Stimulated activated CD8-positive, alpha-beta memory T cell treated with anti-CD3 and anti-CD28 coated beads, Interleukin-15, amount 100 ng/mL, for 1 hour (primary cell): ENCODE measurements around the gene APOBEC3B.
A peak's percentile ranks its signal among the peaks of the same experiment; 100 is the strongest.
"Not testable (repeated sequence)": the region's sequence is repeated elsewhere in the genome, so short reads cannot be mapped to it uniquely, and the experiment has no call there.

Experiments
- DNase-seq: peaks from one replicate; pipeline ENCODE4 v3.0.0-alpha.2; 2020; ENCODE audit warnings: low read depth

APOBEC3B gene

DNA sequence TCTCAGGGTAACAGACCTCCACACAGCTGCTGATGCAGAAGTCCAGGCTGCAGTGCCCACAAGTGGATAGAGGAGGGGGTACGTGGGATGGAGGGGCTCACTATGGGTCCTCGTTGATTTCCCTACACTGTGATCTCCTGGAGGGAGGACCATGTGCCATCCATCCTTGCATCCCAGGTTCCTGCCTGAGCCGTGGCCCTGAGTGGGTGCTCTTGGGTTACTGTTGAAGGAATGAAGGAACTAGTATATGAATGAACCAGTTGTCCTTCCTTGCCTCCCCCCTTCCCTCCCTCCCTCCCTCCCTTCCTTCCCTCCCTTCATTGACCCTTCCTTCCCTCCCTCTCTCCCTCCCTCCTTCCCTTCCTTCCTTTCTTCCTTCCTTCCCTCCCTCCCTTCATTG, 15.4 kb downstream of the APOBEC3B start:
- DNase-seq: no peak

- DNase-seq: peak; percentile 52
These were observed 21.1 kb downstream of the APOBEC3B start for GRCh38 chr22:39003165-39003638.

GRCh38 chr22:39007177-39007576, 25.0 kb downstream of the APOBEC3B start:
- DNase-seq: no peak

DNA sequence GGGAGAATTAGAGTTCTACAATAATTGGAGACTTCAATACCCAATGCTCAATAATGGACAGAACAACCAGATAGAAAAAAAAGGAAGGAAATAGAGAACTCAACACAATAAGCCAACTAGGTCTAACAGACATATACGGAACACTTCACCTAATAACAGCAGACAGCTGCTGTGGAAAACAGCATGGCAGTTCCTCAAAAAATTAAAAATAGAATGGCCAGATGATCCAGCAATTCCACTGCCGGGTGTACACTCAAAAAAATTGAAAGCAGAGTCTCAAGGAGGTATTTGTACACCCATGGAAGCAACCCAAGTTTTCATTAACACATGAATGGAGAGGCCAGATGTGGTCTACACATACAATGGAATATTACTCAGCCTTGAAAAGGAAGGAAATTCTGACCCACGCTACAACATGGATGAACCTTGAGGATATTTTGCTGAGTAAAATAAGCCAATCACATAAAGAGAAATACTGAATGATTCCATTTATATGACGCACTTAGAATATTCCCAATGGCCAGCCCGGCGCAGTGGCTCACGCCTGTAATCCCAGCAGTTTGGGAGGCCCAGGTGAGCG, 26.2 kb downstream of the APOBEC3B start:
- not testable (repeated sequence) for DNase-seq

- DNase-seq: no peak
These were observed 28.8 kb downstream of the APOBEC3B start for GRCh38 chr22:39010946-39011345.

DNA sequence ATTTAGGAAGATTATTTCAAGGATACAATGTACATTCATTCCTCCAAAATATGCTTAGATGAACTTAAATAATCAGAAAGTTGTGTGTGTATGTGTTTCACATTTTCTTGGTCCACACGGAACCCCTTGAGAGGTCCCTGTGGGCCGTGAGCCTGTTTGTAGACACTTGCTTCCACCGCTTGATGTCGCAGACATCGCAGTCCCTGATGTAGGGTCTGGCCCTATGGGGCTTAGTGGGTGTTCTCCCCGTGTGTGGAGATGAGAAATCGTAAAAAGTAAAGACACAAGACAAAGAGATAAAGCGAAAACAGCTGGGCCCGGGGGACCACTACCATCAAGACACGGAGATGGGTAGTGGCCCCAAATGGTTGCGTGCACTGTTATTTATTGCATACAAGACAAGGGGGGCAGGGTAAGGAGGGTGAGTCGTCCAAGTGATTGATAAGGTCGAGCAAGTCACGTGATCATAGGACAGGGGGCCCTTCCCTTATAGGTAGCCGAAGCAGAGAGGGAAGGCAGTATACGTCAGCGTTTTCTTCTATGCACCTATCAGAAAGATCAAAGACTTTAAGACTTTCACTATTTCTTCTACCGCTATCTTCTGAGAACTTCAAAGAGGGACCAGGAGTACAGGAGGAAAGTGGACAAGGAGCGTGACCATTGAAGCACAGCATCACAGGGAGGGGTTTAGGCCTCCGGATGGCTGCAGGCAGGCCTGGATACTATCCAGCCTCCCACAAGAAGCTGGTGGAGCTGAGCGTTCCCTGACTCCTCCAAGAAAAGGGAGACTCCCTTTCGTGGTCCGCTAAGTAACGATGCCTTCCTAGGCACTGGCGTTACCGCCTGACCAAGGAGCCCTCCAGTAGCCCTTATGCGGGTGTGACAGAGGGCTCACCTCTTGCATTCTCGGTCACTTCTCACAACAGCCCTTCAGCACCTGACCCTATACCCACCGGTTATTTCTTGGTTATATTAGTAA, 30.7 kb downstream of the APOBEC3B start:
- DNase-seq: no peak

DNA sequence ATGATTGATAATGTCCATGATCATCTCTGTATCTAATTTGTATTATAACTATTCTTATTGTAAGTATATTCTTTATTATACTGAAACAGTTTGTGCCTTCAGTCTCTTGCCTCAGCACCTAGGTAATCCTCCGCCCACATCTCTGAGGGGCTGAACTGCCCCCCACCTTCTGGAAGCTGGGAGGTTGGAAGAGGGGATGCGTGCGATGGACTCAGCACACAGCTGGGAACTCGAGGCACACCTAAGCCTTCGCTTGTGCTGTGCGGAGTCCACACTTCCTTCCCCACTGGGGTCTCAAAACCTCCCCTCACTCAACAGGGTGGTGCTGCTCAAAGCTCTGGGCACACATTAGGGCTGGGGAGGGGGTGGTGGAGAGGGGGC, 31.4 kb downstream of the APOBEC3B start:
- DNase-seq: not testable (repeated sequence)

- DNase-seq: peak; percentile 51
These were observed 32.0 kb downstream of the APOBEC3B start, which contains the start of gene APOBEC3C for GRCh38 chr22:39013942-39014722. Gene APOBEC3C, plus strand, starts transcription at chr22:39014257. Its CDS starts 106 bp downstream, at chr22:39014363.

- DNase-seq: not testable (repeated sequence)
These were observed 32.6 kb downstream of the APOBEC3B start for GRCh38 chr22:39014723-39015121.

GRCh38 chr22:39016592-39016991, 34.4 kb downstream of the APOBEC3B start:
- DNase-seq: no peak

DNA sequence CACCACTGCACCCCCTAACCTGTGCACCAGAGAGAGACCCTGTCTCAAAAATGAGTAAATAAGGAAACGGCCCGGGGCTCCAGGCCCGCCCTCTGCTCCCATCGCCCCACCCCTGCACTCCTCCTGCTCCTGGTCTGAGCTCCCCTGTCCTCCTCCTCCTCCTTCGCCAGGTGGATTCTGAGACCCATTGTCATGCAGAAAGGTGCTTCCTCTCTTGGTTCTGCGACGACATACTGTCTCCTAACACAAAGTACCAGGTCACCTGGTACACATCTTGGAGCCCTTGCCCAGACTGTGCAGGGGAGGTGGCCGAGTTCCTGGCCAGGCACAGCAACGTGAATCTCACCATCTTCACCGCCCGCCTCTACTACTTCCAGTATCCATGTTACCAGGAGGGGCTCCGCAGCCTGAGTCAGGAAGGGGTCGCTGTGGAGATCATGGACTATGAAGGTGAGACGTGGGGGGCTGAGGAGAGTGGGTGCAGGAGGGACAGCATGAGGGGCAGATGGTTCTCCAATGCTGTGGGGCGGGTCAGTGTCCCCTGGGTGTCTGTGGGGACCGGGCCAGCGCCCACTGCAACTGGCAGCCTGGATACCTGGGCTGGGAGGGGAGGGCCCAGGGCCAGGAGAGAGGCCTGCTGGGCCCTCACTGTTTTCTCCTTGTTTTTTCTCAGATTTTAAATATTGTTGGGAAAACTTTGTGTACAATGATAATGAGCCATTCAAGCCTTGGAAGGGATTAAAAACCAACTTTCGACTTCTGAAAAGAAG, 35.6 kb downstream of the APOBEC3B start:
- DNase-seq: no peak

DNA sequence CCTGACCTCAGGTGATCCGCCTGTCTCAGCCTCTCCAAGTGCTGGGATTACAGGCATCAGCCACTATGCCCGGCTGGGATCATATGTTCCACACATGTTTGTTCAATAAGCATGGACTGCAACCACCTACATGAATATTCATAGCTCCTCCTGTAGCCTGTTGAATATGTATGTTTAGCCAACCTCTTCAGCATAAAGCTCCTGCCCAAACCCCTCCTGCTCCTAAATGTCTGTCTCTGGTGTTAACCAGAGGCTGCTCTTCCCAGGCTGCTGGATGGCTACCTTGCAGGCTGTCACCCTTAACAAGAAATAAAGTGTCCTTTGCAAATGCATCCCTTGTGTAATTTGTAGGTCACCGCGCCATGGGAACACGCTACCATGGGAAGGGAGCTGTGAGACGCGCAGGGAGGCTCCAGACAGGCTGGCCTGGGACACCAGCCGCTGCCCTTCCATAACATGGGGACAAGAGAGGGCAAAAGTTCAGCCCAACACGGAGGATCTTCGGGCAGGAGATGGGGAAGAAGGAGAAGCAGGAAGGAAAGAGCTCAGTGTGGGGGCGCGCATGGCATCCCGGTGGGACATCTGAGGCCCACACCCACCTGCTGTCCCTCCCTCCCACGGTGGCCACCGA, 38.0 kb downstream of the APOBEC3B start:
- not testable (repeated sequence) for DNase-seq

- no peak for DNase-seq
These were observed 39.6 kb downstream of the APOBEC3B start for GRCh38 chr22:39021552-39022250.

DNA sequence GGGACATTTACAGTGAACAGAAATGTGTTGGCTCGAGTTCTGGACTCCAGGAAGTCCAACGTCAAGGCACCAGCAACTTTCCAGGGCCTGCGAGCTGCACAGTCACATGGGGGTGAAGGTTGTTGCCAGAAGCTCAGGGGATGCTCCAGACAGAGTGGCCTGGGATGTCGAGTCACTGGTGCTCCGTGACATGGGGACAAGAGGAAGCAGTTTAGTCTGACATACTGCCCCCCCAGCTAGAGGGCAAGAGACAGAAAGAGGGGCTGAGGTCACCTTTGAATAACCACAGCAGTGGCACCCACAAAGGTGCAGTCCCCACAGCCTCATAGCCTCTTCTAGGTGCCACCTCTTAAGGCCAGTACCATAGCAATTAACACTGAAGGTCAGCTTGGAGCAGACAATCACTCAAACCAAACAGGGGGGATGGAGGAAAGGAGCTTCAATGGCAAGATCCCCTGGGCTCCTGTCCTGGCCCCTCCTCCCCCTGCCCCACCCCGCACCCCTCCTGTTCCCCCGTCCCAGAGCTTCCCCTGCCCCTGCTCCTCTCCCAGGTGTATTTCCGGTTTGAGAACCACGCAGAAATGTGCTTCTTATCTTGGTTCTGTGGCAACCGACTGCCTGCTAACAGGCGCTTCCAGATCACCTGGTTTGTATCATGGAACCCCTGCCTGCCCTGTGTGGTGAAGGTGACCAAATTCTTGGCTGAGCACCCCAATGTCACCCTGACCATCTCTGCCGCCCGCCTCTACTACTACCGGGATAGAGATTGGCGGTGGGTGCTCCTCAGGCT, 42.6 kb downstream of the APOBEC3B start:
- DNase-seq: no peak

- DNase-seq: no peak
These were observed 44.5 kb downstream of the APOBEC3B start for GRCh38 chr22:39026509-39027150.

DNA sequence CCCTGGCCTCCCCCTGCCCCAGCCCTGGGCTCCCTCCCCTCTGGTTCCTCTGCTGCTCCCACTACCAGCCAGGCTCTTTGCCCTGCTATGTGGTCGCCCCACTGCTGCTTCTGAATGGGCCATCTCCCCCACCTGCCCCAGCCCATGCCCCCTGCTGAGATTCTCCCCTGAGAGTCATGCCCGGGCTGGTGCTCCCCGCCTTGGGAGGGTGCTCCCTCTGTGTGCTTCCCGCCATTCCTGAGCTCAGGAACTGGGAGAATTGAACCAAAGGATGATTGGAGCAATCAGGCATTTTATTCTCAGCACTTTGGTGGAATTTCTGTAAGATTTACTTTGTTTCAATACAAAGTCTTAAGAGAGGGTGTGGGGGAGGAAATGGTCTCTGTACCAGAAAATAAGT, 45.6 kb downstream of the APOBEC3B start:
- DNase-seq: no peak

DNA sequence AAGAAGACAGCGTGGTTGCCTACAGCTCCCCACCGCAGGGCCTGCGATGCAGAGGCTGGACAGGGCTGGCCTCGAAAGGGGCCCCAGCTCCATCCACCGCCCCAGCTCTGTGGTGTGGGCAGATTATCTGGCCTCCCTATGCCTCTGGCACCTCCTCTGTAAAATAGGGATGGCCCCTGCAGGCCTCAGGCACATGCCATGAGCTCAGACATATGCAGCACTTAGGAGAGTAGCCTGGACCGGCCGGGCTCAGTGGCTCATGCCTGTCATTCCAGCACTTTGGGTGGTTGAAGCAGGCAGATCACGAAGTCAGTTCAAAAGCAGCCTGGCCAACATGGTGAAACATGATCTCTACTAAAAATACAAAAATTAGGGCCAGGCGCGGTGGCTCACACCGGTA, 46.1 kb downstream of the APOBEC3B start:
- DNase-seq: no peak

DNA sequence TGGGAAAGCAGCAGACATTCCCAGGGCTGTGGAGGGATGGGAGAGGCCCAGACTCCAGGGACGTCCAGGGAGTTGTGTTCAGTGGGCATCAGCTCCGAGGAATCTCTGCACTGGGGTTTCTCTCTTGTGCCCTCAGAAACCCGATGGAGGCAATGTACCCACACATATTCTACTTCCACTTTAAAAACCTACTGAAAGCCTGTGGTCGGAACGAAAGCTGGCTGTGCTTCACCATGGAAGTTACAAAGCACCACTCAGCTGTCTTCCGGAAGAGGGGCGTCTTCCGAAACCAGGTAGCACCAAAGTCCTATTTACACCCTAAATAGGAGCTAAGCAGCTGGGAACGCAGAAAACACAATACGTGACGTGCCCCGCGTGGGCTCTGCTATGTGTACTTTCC, 47.1 kb downstream of the APOBEC3B start:
- no peak for DNase-seq

- DNase-seq: no peak
These were observed 48.6 kb downstream of the APOBEC3B start for GRCh38 chr22:39030705-39031104.
